HepG2 (cell line): ENCODE data around the gene VGLL4. TPM values are rescaled to one million over a fixed set of nuclear protein-coding genes. Genes with fewer than 3 reads are reported as not detected.

Experiments
- CBX1 ChIP-seq: IDR thresholded peaks from one replicate; pipeline ENCODE4 v1.6.1; 2016; ENCODE audit warnings: antibody characterized with exemption, low read depth
- HNRNPLL ChIP-seq: fragments of 200-400 bp; formaldehyde crosslinking; IDR thresholded peaks from 2 replicates; pipeline ENCODE4 v1.6.1; 2017; ENCODE audit warnings: mild to moderate bottlenecking, low read depth, low read length; ENCODE audit not compliant: poor library complexity, severe bottlenecking
- HOXD1 ChIP-seq: sonication (generic); formaldehyde crosslinking; IDR thresholded peaks from 2 replicates; pipeline ENCODE4 v1.5.0; 2020; ENCODE audit warnings: missing genetic modification reagents
- JUNB ChIP-seq: sonication (generic); formaldehyde crosslinking; IDR thresholded peaks from 2 replicates; pipeline ENCODE4 v1.8.0; 2022; ENCODE audit warnings: missing genetic modification reagents, mild to moderate bottlenecking, borderline replicate concordance
- KDM2A ChIP-seq: sonication (generic); formaldehyde crosslinking; IDR thresholded peaks from 2 replicates; pipeline ENCODE4 v1.4.0; 2020; ENCODE audit warnings: low read depth, missing genetic modification reagents, borderline replicate concordance
- KDM4B ChIP-seq: sonication (generic); formaldehyde crosslinking; IDR thresholded peaks from 2 replicates; pipeline ENCODE4 v1.4.0; 2020; ENCODE audit warnings: missing genetic modification reagents
- RBAK ChIP-seq: sonication (generic); formaldehyde crosslinking; IDR thresholded peaks from 2 replicates; pipeline ENCODE4 v1.5.1; 2020; ENCODE audit warnings: mild to moderate bottlenecking, missing genetic modification reagents
- RELA ChIP-seq: sonication (generic); formaldehyde crosslinking; IDR thresholded peaks from 2 replicates; pipeline ENCODE4 v1.4.0; 2020; ENCODE audit warnings: missing genetic modification reagents
- SIN3A ChIP-seq: IDR thresholded peaks from 2 replicates; pipeline ENCODE4 v1.6.1; 2011; ENCODE audit warnings: low read depth, mild to moderate bottlenecking, control low read depth, low read length, borderline replicate concordance
- SP5 ChIP-seq: IDR thresholded peaks from 2 replicates; pipeline ENCODE4 v1.6.1; 2016; ENCODE audit warnings: low read depth, borderline replicate concordance
- USF2 ChIP-seq, 2 experiments: sonication (generic) in 1 of 2; formaldehyde crosslinking in 1 of 2; IDR thresholded peaks; 2 replicates each; pipeline versions ENCODE4 v1.5.1 to v1.6.1; 2011 to 2020; ENCODE audit warnings: borderline replicate concordance in 1 of 2, low read depth in 1 of 2, low read length in 1 of 2, mild to moderate bottlenecking in 1 of 2, missing genetic modification reagents in 1 of 2, moderate library complexity in 1 of 2
- ZNF17 ChIP-seq: sonication (generic); formaldehyde crosslinking; IDR thresholded peaks from 2 replicates; pipeline ENCODE4 v1.5.0; 2020; ENCODE audit warnings: mild to moderate bottlenecking, missing genetic modification reagents
- ZNF263 ChIP-seq: sonication (generic); formaldehyde crosslinking; IDR thresholded peaks from 2 replicates; pipeline ENCODE4 v1.4.0; 2020; ENCODE audit warnings: missing genetic modification reagents
- ZNF503 ChIP-seq: sonication (generic); formaldehyde crosslinking; IDR thresholded peaks from 2 replicates; pipeline ENCODE4 v1.4.0; 2020; ENCODE audit warnings: missing genetic modification reagents
- ZNF709 ChIP-seq: sonication (generic); formaldehyde crosslinking; IDR thresholded peaks from 2 replicates; pipeline ENCODE4 v1.5.0; 2020; ENCODE audit warnings: mild to moderate bottlenecking, missing genetic modification reagents
- ZNF883 ChIP-seq: sonication (generic); formaldehyde crosslinking; IDR thresholded peaks from 2 replicates; pipeline ENCODE4 v1.5.1; 2020; ENCODE audit warnings: mild to moderate bottlenecking, missing genetic modification reagents; ENCODE audit errors: not compliant biosample characterization
- ZSCAN22 ChIP-seq: sonication (generic); formaldehyde crosslinking; IDR thresholded peaks from 2 replicates; pipeline ENCODE4 v1.4.0; 2020; ENCODE audit warnings: mild to moderate bottlenecking, missing genetic modification reagents
- polyA plus RNA-seq, 8 experiments: library from polyadenylated mRNA; depleted of rRNA in 3 of 8; stranded (reverse) in 7 of 8; unstranded in 1 of 8; fragments of >200 nt; fragmentation: Illumina TruSeq in 4 of 8; extraction: Trizol in 4 of 8; gene quantifications; 2 replicates each; pipeline versions ENCODE4 v1.2.1 to v1.2.3, GENCODE V29; 2011 to 2016; ENCODE audit warnings: low read depth in 4 of 8, missing spikeins in 1 of 8, mixed read lengths in 1 of 8; ENCODE audit not compliant: insufficient read depth in 1 of 8
- total RNA-seq, 5 experiments: library from RNA; depleted of rRNA; stranded (reverse); fragments of >200 nt; fragmentation: Illumina TruSeq; extraction: Trizol; gene quantifications; 2 replicates each; pipeline ENCODE4 v1.2.3, GENCODE V29; 2016; ENCODE audit warnings: low read depth in 1 of 5
- TF ChIP-seq, protein P1 (sequence below), 2 experiments: IDR thresholded peaks; 2 replicates each; pipeline ENCODE4 v1.6.1; 2011 to 2012; ENCODE audit warnings: low read length in 2 of 2, borderline replicate concordance in 1 of 2, low read depth in 1 of 2, mild to moderate bottlenecking in 1 of 2, moderate library complexity in 1 of 2
- TF ChIP-seq, protein P2 (sequence below): sonication (generic); formaldehyde crosslinking; IDR thresholded peaks from 2 replicates; pipeline ENCODE4 v1.4.0; 2020; ENCODE audit warnings: mild to moderate bottlenecking, missing genetic modification reagents, borderline replicate concordance
- TF ChIP-seq, protein P3 (sequence below): IDR thresholded peaks from 2 replicates; pipeline ENCODE4 v1.6.1; 2016; ENCODE audit warnings: missing genetic modification reagents, missing compliant biosample characterization

The VGLL4 gene
- total and polyA plus RNA-seq, 2 of the 13 experiments (the other 11 are each of a cell fraction or from before 2014, with no cell fraction given): 23.2 to 39.0 TPM

DNA sequence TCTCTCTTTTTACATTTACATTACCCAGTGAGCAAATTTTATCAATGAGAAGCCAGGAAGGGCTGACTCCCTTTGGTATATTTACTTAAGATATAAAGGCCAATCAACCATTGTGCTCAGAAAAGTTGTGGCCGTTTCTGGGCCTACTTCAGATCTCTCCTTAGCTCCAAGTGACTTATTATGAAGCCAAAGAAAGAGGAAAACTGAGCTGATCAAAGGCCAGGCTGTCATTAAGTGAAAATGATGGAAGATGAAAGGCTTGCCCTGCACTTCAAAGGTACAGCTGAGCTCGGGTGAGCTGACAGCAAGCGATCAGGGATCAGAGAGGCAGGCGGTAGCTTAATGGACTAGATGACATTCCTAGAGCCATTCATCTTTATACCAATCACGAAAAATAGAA, 24.8 kb downstream of the VGLL4 start (continued):
- TF ChIP-seq SP5 (CRISPR knock-in tag): peak; percentile 53
- TF ChIP-seq KDM2A (CRISPR knock-in tag): peak; percentile 54
- TF ChIP-seq HOXD1 (CRISPR knock-in tag): peak; percentile 59; the same call in 1 of the 2 replicates
- TF ChIP-seq, protein P1, sequence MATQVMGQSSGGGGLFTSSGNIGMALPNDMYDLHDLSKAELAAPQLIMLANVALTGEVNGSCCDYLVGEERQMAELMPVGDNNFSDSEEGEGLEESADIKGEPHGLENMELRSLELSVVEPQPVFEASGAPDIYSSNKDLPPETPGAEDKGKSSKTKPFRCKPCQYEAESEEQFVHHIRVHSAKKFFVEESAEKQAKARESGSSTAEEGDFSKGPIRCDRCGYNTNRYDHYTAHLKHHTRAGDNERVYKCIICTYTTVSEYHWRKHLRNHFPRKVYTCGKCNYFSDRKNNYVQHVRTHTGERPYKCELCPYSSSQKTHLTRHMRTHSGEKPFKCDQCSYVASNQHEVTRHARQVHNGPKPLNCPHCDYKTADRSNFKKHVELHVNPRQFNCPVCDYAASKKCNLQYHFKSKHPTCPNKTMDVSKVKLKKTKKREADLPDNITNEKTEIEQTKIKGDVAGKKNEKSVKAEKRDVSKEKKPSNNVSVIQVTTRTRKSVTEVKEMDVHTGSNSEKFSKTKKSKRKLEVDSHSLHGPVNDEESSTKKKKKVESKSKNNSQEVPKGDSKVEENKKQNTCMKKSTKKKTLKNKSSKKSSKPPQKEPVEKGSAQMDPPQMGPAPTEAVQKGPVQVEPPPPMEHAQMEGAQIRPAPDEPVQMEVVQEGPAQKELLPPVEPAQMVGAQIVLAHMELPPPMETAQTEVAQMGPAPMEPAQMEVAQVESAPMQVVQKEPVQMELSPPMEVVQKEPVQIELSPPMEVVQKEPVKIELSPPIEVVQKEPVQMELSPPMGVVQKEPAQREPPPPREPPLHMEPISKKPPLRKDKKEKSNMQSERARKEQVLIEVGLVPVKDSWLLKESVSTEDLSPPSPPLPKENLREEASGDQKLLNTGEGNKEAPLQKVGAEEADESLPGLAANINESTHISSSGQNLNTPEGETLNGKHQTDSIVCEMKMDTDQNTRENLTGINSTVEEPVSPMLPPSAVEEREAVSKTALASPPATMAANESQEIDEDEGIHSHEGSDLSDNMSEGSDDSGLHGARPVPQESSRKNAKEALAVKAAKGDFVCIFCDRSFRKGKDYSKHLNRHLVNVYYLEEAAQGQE (IDR thresholded peaks at IDR 0.05; ENCODE audit: borderline replicate concordance in 1 of 2, low read depth in 1 of 2, low read length in 2 of 2): peak in 1 of 2 experiments; percentile 25; a peak in 1 of 4 replicates
- no peak for TF ChIP-seq ZNF883 (CRISPR knock-in tag)
- no peak for TF ChIP-seq HNRNPLL
- TF ChIP-seq RBAK (CRISPR knock-in tag): no peak
- TF ChIP-seq ZNF17: no peak
- TF ChIP-seq JUNB (CRISPR knock-in tag): no peak
- TF ChIP-seq KDM4B (CRISPR knock-in tag): no peak
- no peak for TF ChIP-seq CBX1
- TF ChIP-seq ZSCAN22 (CRISPR knock-in tag): no peak
- no peak for TF ChIP-seq SIN3A
- TF ChIP-seq, protein P2, sequence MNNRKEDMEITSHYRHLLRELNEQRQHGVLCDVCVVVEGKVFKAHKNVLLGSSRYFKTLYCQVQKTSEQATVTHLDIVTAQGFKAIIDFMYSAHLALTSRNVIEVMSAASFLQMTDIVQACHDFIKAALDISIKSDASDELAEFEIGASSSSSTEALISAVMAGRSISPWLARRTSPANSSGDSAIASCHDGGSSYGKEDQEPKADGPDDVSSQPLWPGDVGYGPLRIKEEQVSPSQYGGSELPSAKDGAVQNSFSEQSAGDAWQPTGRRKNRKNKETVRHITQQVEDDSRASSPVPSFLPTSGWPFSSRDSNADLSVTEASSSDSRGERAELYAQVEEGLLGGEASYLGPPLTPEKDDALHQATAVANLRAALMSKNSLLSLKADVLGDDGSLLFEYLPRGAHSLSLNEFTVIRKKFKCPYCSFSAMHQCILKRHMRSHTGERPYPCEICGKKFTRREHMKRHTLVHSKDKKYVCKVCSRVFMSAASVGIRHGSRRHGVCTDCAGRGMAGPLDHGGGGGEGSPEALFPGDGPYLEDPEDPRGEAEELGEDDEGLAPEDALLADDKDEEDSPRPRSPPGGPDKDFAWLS (CRISPR knock-in tag): no peak
- TF ChIP-seq, protein P3, sequence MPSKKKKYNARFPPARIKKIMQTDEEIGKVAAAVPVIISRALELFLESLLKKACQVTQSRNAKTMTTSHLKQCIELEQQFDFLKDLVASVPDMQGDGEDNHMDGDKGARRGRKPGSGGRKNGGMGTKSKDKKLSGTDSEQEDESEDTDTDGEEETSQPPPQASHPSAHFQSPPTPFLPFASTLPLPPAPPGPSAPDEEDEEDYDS (CRISPR knock-in tag): peak; percentile 11; the same call in 1 of the 2 replicates
- TF ChIP-seq ZNF263: no peak
- no peak for TF ChIP-seq RELA (CRISPR knock-in tag)
- TF ChIP-seq ZNF709 (CRISPR knock-in tag): no peak
- TF ChIP-seq USF2 (IDR thresholded peaks at IDR 0.05; ENCODE audit: low read depth, low read length): no peak
- TF ChIP-seq USF2 (CRISPR knock-in tag; IDR thresholded peaks at IDR 0.05; ENCODE audit: borderline replicate concordance): no peak
- TF ChIP-seq ZNF503: peak; percentile 88
